ENCODE measurements around the gene ETV5.

Gene ETV5

DNA sequence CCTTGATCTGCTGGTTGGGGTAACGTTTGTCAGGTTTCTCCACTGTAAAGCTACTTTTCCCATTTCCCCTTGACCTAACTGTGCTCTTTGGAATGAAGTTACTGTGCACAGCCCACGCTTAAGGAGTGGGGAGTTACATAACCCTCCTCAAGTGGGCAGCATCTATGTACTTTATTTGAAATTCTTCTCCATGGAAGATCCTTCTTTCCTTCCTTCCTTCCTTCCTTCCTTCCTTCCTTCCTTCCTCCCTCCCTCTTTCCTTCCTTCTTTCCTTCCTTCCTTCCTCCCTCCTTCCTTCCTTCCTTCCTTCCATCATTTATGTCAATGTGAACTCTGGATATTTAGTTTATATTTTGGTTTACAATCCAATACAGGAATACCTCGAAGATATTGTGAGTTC, 94.0 kb downstream of the ETV5 start:
- DNase-seq, result no peak

GRCh38 chr3:186013312-186013711, 95.6 kb downstream of the ETV5 start:
- no peak for DNase-seq

- no peak for DNase-seq
These were observed 96.8 kb downstream of the ETV5 start for GRCh38 chr3:186012137-186012536.

DNA sequence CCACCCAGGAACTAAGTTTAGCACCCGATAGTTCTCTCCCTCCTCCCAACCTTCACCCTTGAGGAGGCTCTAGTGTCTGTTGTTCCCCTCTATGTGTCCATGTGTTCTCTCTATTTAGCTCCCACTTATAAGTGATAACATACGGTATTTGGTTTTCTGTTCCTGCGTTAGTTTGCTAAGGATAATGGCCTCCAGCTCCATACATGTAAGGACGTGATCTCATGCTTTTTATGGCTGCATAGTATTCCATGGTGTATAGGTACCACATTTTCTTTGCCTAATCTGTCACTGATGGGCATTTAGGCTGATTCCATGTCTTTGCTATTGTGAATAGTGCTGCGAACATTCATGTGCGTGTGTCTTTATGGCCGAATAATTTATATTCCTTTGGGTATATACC, 104.2 kb downstream of the ETV5 start:
- no peak for DNase-seq

- no peak for DNase-seq
These were observed 104.7 kb downstream of the ETV5 start for GRCh38 chr3:186004209-186004608.

DNA sequence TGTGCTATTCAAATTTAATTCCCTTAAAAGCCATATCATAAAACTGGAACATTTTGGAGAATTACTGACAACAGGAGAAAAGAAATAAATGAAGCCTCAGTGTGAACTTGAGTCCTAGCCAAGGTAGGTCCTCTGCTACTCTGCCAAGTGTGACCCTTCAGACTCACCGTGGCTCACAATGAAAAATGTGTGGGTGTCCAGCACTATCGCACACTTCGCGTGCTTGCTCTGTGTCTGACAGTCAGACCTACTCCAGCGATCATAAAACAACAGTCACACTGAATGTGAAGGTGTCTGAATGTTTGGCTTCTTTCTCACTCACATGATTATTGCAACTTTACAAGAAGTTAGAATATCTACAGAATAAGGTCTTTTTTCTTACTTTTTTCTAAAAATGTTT, 105.3 kb downstream of the ETV5 start:
- DNase-seq, result no peak

- DNase-seq, result no peak
These were observed 105.9 kb downstream of the ETV5 start for GRCh38 chr3:186002884-186003472.

DNA sequence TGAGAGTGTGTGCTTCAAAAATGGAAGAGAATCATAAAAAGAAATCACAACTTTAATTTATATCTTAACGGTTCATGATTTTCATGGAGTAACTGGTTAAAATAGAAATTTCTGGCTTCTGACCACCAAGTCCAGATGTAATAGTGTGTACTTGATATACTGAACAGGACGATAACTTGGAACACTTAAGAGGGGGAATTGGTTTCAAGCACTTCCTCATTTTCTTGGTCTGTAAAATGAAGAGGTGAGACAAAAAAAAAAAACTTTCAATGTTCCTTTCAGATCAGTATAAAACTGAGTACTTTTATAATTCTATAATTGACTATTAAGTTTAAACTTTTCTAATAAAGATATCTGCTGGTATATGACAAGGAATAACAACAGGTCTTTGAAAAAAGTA, 107.0 kb downstream of the ETV5 start:
- DNase-seq, result no peak

DNA sequence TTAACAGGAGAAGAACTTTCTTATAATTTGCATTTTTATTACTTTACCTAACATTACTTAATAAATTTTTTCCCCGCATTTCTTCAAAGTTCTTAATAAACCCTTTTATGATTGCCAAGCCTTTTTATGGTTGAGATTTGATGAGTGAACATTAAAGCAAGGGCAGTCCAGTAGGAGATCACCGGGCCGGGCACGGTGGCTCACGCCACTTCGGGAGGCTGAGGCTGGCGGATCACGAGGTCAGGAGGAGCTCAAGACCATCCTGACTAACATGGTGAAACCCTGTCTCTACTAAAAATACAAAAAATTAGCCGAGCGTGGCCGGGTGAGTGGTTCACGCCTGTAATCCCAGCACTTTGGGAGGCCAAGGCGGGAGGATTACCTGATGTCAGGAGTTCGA, 109.7 kb downstream of the ETV5 start:
- no peak for DNase-seq

GRCh38 chr3:185998136-185998535, 110.8 kb downstream of the ETV5 start:
- no peak for DNase-seq

GRCh38 chr3:185997130-185997529, 111.8 kb downstream of the ETV5 start:
- no peak for DNase-seq

Measured in SW 1271 (cell line).